GM21447 (cell line): ENCODE measurements around the gene NDUFA12.

ENCODE experiments used
- ATAC-seq: cut with Tn5 transposase; IDR thresholded peaks from one replicate; pipeline ENCODE4 v1.9.1; 2021; ENCODE audit not compliant: unreplicated experiment

NDUFA12 gene

DNA sequence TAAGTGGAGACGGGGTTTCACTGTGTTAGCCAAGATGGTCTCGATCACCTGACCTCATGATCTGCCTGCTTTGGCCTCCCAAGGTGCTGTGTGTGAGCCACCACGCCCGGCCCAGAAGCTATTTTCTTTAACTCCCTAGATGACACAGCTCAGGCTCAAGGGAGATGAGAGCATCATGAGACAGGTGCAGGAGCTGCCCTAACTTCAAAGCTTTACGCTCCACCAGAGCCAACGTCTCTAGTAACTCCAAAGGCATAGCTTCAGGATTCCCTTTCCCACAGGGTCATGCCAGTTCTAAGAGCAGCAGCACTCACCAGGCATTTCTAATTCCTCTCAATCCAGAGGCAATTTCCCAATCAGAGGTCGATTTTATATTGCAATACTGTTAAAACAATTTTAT is 21.0 kb downstream of the NDUFA12 start:
- no peak for ATAC-seq

- no peak for ATAC-seq
Observed at GRCh38 chr12:94980577-94980976, 22.9 kb downstream of the NDUFA12 start.

DNA sequence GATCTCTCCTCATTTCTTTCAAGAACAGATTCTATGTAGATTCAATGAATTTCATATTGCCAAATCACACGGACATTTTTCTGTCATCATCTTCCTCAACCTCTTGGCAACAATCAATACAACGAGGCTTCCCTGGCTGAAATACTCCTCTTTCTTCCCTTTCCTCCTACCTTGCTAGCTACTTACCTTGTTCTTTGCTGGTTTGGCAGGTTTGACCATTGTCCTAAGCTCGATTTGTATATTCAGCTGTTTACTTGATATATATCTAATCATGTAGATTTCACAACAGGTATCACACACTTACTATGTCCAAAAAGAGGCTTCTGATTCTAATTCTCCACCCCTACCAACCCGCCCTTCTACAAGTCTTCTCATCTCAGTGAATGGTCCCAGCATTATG is 23.6 kb downstream of the NDUFA12 start:
- no peak for ATAC-seq

- no peak for ATAC-seq
Observed at GRCh38 chr12:94977766-94978468, 25.6 kb downstream of the NDUFA12 start.

DNA sequence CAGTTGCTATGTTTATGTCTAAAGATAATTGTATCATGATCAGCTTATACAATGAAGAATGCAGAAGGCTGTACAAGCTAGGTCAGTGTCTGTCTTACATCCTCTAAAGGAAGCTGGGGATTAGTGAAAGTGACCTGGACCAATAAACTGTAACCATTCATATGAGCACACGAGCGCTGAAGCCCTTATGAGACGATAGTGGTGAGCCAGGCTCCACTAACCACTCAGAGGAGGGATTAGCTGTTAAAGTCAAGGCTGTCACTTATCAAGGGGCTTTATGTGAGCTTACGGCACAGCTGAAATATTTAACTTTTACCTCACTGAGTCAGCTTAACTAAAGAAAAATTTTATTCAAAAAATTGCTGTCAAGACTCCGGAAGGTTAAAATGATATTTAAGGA is 30.3 kb downstream of the NDUFA12 start:
- no peak for ATAC-seq

DNA sequence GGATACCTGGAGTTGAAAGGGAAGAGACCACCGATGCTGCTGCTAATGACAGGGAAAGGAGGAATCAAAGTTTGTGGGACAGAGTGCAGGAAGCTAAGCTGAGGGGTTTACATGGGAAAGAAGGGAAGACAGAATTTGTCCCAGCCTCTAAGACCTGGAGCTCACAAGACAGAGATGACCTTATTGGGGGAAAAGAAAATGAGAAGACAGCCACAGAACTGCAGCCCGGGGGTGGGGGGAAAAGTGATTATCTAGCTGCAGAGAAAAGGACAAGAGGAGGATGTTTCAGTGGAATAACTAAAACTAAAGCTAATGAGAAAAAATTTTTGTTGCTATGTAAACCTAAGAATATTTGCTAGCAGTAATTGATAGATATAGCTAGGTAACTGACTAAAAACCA is 30.7 kb downstream of the NDUFA12 start:
- no peak for ATAC-seq

GRCh38 chr12:94971923-94972322 is 31.6 kb downstream of the NDUFA12 start:
- no peak for ATAC-seq

DNA sequence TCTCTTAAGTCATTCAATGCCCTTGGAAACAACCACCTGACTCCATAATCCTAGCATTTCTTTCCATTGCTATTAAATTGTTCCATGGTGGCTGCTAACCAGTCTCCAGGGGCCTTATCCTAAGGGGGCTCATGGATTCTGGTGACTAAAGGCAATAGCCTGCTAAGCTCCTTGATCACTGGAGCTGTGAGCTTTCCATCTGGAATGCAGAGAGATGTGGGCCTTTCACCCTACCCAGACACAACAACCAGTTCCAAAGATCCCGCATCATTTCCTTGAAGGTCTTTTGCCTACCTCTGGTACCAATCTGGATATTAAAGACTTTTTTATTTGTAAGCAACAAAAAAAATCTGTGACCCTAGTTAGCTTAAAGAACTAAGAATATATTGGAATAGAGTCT is 32.9 kb downstream of the NDUFA12 start:
- ATAC-seq, result no peak

GRCh38 chr12:94969424-94969823 is 34.1 kb downstream of the NDUFA12 start:
- no peak for ATAC-seq

DNA sequence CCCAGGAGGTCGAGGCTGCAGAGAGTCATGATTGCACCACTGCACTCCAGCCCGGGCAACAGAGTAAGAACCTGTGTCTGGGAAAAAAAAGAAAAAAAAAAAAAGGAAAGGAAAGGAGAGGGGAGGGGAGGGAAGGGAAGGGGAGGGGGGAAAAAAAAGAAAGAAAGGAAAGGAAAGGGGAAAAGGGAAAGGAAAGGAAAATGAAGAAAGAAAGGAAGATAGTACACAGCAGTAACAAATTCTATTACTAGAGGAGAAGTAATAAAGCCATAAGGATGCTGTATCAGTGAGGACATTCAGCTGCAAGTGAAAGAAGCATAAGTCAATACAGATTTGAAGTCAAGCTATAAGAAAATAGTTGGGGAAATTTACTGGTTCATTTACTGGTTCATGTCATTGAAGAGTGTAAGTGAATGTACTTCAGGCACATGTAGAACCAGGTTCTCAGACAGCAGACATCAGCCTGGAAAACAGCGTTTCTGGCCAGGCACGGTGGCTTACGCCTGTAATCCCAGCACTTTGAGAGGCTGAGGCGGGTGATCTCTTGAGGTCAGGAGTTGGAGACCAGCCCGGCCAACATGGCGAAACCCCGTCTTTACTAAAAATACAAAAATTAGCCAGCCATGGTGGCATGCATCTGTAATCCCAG is 37.4 kb downstream of the NDUFA12 start:
- no peak for ATAC-seq

GRCh38 chr12:94963649-94964048 is 39.8 kb downstream of the NDUFA12 start:
- no peak for ATAC-seq

DNA sequence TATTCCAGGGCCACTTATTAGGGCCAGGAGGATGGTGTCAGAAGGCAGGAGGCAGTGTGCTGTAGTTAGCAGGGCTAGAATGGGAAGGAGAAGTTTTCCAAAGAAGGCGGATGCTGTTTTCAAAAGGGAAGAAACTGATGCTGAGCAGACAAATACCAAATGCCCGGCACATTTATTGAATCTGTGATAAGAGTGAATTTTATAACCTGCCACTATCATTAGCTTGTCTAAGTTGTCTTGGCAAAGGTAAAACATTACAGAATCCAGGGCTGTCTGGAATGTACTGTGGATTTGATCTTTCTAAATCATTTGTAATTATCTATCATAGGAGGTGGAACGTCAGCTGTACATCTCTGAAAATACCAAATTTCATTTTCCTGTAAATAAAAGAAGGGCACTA is 40.8 kb downstream of the NDUFA12 start:
- no peak for ATAC-seq

DNA sequence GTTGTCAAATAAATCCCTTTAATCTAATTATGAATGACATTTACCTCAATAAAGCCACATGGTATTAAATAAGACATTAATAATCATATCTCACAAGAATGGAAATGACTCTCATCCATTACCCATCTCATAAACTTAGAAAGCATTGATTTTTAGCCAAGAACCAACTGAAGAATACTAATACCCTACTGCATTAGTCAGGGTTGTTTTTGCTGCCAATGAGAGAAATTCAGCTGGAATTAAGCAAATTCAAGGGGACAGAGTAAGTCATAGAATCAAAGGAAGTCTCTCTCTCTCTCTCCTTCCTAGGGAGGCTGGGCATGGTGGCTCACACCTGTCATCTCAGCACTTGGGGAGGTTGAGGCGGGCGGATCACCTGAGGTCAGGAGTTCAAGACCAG is 41.6 kb downstream of the NDUFA12 start:
- no peak for ATAC-seq

GRCh38 chr12:94961256-94961824 is 42.2 kb downstream of the NDUFA12 start:
- no peak for ATAC-seq

DNA sequence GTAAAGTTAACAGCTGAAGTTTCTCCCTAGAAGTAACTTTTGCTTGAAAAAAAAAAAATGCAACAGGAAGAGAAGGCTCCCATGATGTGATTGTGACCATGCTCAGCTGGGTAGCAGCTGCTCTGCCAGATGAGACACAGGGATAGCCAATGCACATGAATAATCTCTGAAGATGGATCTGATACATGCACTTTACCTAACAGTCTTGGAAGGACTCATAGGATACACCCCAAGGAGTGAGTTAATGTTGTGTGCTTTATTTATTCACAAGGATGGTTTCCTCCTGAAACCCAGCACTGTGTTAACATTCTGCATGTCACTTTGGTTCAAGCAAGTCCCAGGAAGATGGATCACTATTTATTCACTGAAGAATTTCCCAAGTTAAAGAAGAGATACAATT is 46.5 kb downstream of the NDUFA12 start:
- ATAC-seq, result no peak

GRCh38 chr12:94954948-94955592 is 48.4 kb downstream of the NDUFA12 start:
- no peak for ATAC-seq

GRCh38 chr12:94954029-94954685 is 49.3 kb downstream of the NDUFA12 start:
- ATAC-seq, result no peak

GRCh38 chr12:94952325-94952724 is 51.2 kb downstream of the NDUFA12 start:
- ATAC-seq, result no peak

GRCh38 chr12:94951071-94951934 is 52.2 kb downstream of the NDUFA12 start:
- ATAC-seq, result no peak

GRCh38 chr12:94948232-94948810 is 55.2 kb downstream of the NDUFA12 start:
- no peak for ATAC-seq
